Measurements from ENCODE around the gene EIF3J. TPM values are rescaled to one million over a fixed set of nuclear protein-coding genes. Genes with fewer than 3 reads are reported as not detected.
"Not testable (repeated sequence)": the region's sequence is repeated elsewhere in the genome, so short reads cannot be mapped to it uniquely, and the experiment has no call there.

The EIF3J gene
- total RNA-seq, 1 experiment from 2014 or later: 117 TPM

DNA sequence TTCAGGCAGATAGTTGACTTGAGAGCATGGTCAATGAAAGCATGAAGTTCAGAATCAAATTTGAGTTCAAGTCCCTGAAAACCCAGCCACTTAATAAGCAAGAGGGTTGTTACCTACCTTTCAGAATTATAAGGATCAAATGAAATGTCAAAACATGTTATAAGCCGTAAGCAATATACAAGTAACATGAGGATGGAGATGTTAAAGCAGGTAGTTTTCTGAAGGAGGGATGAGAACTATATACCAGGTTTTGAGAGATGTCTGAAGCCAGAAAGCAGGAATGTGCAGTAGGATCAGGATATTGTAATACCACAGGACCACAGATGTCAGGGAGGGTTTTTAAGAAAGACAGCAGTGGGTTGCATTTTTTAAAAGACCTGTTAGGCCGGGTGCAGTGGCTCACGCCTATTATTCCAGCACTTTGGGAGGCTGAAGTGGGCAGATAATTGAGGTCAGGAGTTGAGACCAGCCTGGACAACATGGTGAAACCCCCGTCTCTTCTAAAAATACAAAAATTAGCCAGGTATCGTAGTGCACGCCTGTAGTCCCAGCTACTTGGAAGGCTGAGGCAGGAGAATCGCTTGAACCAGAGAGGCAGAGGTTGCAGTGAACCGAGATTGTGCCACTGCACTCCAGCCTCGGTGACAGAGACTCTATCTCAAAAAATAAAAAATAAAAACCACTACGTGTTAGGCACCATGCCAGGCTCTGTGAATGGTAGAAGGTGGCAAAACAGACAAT, 6.9 kb upstream of the EIF3J start:
- Histone ChIP-seq H3F3A (ENCODE audit: insufficient read depth, low read depth) (peaks cover 15% of the 10 kb centered on the region; the same call in 1 of the 2 replicates), H3K9me3 (ENCODE audit: insufficient read depth, low read depth) (no peaks in the 10 kb centered on the region), H3K4me3 (no peak overlapping the region), H2AFZ (no peak overlapping the region), H4K20me1 (ENCODE audit: insufficient read depth) (no peaks in the 10 kb centered on the region), H3K36me3 (ENCODE audit: low read depth) (peaks cover 16% of the 10 kb centered on the region; the same call in 1 of the 2 replicates), H3K4me2 (no peak overlapping the region), H3K9me2 (ENCODE audit: insufficient read depth) (no peaks in the 10 kb centered on the region), H3K27ac (no peak overlapping the region), H3K27me3 (ENCODE audit: insufficient read depth, low read depth) (no peaks in the 10 kb centered on the region), H3K4me1 (replicated peaks; ENCODE audit: insufficient read depth) (no peaks in the 10 kb centered on the region), H3K79me2 (ENCODE audit: low read depth) (peaks cover 10% of the 10 kb centered on the region)
- ChIA-PET POLR2A (ENCODE audit: unreplicated experiment) (interaction anchor here (0.5 to 0.7 kb wide), 2 partner anchors 9 to 103 kb away, joined by 3 to 4 read pairs; partner anchors contain the start of gene CTDSPL2), CTCF (no interaction called here)
- no peak for DNase-seq
- TF ChIP-seq, protein P1, sequence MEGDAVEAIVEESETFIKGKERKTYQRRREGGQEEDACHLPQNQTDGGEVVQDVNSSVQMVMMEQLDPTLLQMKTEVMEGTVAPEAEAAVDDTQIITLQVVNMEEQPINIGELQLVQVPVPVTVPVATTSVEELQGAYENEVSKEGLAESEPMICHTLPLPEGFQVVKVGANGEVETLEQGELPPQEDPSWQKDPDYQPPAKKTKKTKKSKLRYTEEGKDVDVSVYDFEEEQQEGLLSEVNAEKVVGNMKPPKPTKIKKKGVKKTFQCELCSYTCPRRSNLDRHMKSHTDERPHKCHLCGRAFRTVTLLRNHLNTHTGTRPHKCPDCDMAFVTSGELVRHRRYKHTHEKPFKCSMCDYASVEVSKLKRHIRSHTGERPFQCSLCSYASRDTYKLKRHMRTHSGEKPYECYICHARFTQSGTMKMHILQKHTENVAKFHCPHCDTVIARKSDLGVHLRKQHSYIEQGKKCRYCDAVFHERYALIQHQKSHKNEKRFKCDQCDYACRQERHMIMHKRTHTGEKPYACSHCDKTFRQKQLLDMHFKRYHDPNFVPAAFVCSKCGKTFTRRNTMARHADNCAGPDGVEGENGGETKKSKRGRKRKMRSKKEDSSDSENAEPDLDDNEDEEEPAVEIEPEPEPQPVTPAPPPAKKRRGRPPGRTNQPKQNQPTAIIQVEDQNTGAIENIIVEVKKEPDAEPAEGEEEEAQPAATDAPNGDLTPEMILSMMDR (conservative IDR thresholded peaks at IDR 0.05): no peak
- TF ChIP-seq EZH2 (IDR thresholded peaks at IDR 0.05; ENCODE audit: low read depth): no peak
- TSS peak; percentile 40 for BruUV-seq (replicated peaks)
- intact Hi-C loops (cut with micrococcal nuclease; ENCODE audit: unreplicated experiment): no loop called here

DNA sequence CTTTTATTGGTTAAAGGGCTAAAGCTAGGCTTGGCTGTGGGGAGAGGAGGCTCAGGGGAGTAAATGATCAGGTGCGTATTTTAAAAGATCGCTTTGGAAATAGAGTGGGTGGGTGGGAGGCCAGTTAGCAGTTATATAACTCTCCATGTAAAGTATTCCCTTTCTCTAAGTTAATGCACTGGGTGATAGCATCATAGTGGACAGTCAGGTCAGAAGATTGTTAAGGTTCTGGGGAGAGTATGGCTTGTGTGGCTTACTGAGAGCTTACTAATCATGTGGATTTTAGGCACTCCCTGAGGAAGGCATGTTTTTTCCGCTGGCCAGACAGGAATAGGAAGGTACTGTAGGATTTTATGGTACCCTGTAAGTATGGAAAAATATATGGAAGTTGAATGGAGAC, 6.3 kb upstream of the EIF3J start:
- POLR2A ChIA-PET (ENCODE audit: unreplicated experiment): interaction anchor here (0.5 to 0.7 kb wide), 2 partner anchors 10 to 103 kb away, joined by 3 to 4 read pairs; partner anchors contain the start of gene CTDSPL2

DNA sequence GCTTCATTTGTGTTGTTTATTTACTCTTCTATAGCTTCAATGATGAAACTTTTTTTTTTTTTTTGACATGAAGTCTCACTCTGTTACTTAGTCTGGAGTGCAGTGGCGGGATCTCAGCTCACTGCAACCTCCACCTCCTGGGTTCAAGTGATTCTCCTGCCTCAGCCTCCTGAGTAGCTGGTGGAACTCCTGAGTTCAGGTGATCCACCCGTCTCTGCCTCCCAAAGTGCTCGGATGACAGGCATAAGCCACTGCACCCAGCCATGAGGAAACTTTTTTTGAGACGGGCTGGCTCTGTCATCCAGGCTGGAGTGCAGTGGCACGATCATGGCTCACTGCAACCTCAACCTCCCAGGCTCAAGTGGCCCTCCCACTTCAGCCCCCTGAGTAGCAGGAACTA, 4.7 kb upstream of the EIF3J start:
- H3K4me2 ChIP-seq; H3K36me3 ChIP-seq (ENCODE audit: low read depth); H3K9me2 ChIP-seq (ENCODE audit: insufficient read depth); intact Hi-C loops (cut with micrococcal nuclease; ENCODE audit: unreplicated experiment); H3K27ac ChIP-seq; H4K20me1 ChIP-seq (ENCODE audit: insufficient read depth); BruUV-seq (replicated peaks); CTCF ChIA-PET; H3K4me3 ChIP-seq; H3K4me1 ChIP-seq (replicated peaks; ENCODE audit: insufficient read depth); H2AFZ ChIP-seq; H3K27me3 ChIP-seq (ENCODE audit: insufficient read depth, low read depth); H3K9me3 ChIP-seq (ENCODE audit: insufficient read depth, low read depth); DNase-seq: not testable (repeated sequence)
- Histone ChIP-seq H3K79me2 (ENCODE audit: low read depth) (peaks cover 23% of the 10 kb centered on the region), H3F3A (ENCODE audit: insufficient read depth, low read depth) (peaks cover 18% of the 10 kb centered on the region; the same call in 1 of the 2 replicates)
- POLR2A ChIA-PET (ENCODE audit: unreplicated experiment): interaction anchor here (0.6 kb wide), 1 partner anchor 11 kb away, joined by 9 read pairs; no protein-coding TSS in a partner anchor

More for the DNA sequence above, 6.3 kb upstream of the EIF3J start:
- BruUV-seq (replicated peaks): no TSS peak
- 0 out of 2 replicates have a peak, but pooled peaks cover 5% of the 10 kb centered on the region for H3K4me1 ChIP-seq (replicated peaks; ENCODE audit: insufficient read depth)
- intact Hi-C loops (cut with micrococcal nuclease; ENCODE audit: unreplicated experiment): no loop called here
- H3F3A ChIP-seq (ENCODE audit: insufficient read depth, low read depth): peaks cover 15% of the 10 kb centered on the region; the same call in 1 of the 2 replicates
- peaks cover 16% of the 10 kb centered on the region for H3K79me2 ChIP-seq (ENCODE audit: low read depth)
- no peak overlapping the region for H3K4me2 ChIP-seq
- H4K20me1 ChIP-seq (ENCODE audit: insufficient read depth): no peaks in the 10 kb centered on the region
- no peak overlapping the region for H3K4me3 ChIP-seq
- no peaks in the 10 kb centered on the region for H3K9me2 ChIP-seq (ENCODE audit: insufficient read depth)
- H3K27ac ChIP-seq: no peak overlapping the region
- no peak for DNase-seq
- no peaks in the 10 kb centered on the region for H3K9me3 ChIP-seq (ENCODE audit: insufficient read depth, low read depth)
- CTCF ChIA-PET: interaction anchor here (0.6 kb wide), 1 partner anchor 17 kb away, joined by 3 read pairs; no protein-coding TSS in a partner anchor
- H2AFZ ChIP-seq: no peak overlapping the region
- TF ChIP-seq, protein P1 (conservative IDR thresholded peaks at IDR 0.05): no peak
- TF ChIP-seq EZH2 (IDR thresholded peaks at IDR 0.05; ENCODE audit: low read depth): no peak
- H3K36me3 ChIP-seq (ENCODE audit: low read depth): peaks cover 13% of the 10 kb centered on the region; the same call in 1 of the 2 replicates
- H3K27me3 ChIP-seq (ENCODE audit: insufficient read depth, low read depth): no peaks in the 10 kb centered on the region
